Ascending aorta (tissue), 2 donors: ENCODE results near the gene OR10D3. TPM values are rescaled to one million over a fixed set of nuclear protein-coding genes. Genes with fewer than 3 reads are reported as not detected.

Source experiments
- DNase-seq, 2 donors: peaks; one replicate each; pipeline ENCODE4 v3.0.0-alpha.2; 2019; ENCODE audit warnings: low spot score in 2 of 2
- H3K27ac ChIP-seq, 2 donors: fragments of 200-600 bp; sonication (generic); one replicate each; pipeline ENCODE4 v1.5.1; 2016 to 2017; ENCODE audit warnings: mild to moderate bottlenecking in 1 of 2
- H3K27me3 ChIP-seq: fragments of 200-600 bp; sonication (generic); one replicate; pipeline ENCODE4 v1.5.1; 2017
- H3K36me3 ChIP-seq, 2 donors: fragments of 200-600 bp; sonication (generic); one replicate each; pipeline ENCODE4 v1.5.1; 2016
- H3K4me1 ChIP-seq, 2 donors: fragments of 200-600 bp; sonication (generic); one replicate each; pipeline ENCODE4 v1.5.1; 2016 to 2017; ENCODE audit warnings: mild to moderate bottlenecking in 1 of 2
- H3K4me3 ChIP-seq, 2 donors: fragments of 200-600 bp; sonication (generic); one replicate each; pipeline ENCODE4 v1.5.1; 2016 to 2017; ENCODE audit warnings: mild to moderate bottlenecking in 1 of 2
- H3K9me3 ChIP-seq, 2 donors: fragments of 200-600 bp; sonication (generic); one replicate each; pipeline ENCODE4 v1.5.1; 2016
- intact Hi-C: fragments of 100-400 bp; cut with DNase I; formaldehyde crosslinking; loops from one replicate; pipeline ENCODE4 v1.15.1; 2023
- total RNA-seq: library from RNA; depleted of rRNA; stranded (reverse); fragments of >200 nt; gene quantifications from one replicate; pipeline ENCODE4 v1.1.0, GENCODE V29; 2016
- TF ChIP-seq, protein P1 (sequence below), 3 experiments: fragments of 200-600 bp in 2 of 3; fragments of 450-650 bp in 1 of 3; sonication (generic) in 2 of 3; IDR thresholded peaks; one replicate each; pipeline ENCODE4 v1.5.1; 2016 to 2019; ENCODE audit warnings: antibody characterized with exemption in 3 of 3, mild to moderate bottlenecking in 1 of 3, moderate library complexity in 1 of 3

Gene OR10D3, protein sequence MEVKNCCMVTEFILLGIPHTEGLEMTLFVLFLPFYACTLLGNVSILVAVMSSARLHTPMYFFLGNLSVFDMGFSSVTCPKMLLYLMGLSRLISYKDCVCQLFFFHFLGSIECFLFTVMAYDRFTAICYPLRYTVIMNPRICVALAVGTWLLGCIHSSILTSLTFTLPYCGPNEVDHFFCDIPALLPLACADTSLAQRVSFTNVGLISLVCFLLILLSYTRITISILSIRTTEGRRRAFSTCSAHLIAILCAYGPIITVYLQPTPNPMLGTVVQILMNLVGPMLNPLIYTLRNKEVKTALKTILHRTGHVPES
- not detected for total RNA-seq

DNA sequence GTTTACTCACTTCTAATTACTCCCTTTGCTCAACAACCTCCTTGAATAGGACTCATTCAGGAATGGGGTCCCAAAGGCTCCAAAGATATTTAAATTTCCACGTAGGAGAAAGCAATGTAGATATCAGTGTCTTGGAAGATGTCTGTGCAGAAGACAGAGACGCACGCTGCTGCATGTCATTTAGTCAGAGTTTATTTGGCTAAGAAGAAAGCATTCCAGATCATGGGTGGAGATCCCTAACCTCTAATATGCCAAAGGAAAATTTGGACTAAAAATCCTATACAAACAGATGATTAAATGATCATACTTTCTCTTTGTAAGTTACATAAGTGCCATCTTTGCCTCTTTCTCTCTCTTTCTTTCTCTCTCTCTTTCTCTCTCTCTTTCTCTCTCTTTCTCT lies at the start of gene OR10D3:
TSS of gene OR10D3 (plus strand) at position 278 of the 400 bp plus-strand sequence. CDS start 1,925 bp downstream, outside the sequence.
- TF ChIP-seq, protein P1, sequence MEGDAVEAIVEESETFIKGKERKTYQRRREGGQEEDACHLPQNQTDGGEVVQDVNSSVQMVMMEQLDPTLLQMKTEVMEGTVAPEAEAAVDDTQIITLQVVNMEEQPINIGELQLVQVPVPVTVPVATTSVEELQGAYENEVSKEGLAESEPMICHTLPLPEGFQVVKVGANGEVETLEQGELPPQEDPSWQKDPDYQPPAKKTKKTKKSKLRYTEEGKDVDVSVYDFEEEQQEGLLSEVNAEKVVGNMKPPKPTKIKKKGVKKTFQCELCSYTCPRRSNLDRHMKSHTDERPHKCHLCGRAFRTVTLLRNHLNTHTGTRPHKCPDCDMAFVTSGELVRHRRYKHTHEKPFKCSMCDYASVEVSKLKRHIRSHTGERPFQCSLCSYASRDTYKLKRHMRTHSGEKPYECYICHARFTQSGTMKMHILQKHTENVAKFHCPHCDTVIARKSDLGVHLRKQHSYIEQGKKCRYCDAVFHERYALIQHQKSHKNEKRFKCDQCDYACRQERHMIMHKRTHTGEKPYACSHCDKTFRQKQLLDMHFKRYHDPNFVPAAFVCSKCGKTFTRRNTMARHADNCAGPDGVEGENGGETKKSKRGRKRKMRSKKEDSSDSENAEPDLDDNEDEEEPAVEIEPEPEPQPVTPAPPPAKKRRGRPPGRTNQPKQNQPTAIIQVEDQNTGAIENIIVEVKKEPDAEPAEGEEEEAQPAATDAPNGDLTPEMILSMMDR (IDR thresholded peaks at IDR 0.05), result no peak
- Histone ChIP-seq H3K27ac (peak within 1 kb of the TSS; percentile 5 to 44), H3K27me3 (no peaks in the 10 kb centered on the region), H3K4me3 (no peak within 1 kb of the TSS), H3K4me1 (no peaks in the 10 kb centered on the region), H3K9me3 (no peaks in the 10 kb centered on the region), H3K36me3 (no peaks in the 10 kb centered on the region)
- intact Hi-C loops, result no loop called here
- no peak for DNase-seq

GRCh38 chr11:124143034-124143433 lies 40.1 kb upstream of the OR10D3 start:
- TF ChIP-seq, protein P1 (IDR thresholded peaks at IDR 0.05), result no peak
- DNase-seq, result no peak
- intact Hi-C loops, result no loop called here
- Histone ChIP-seq H3K4me3 (no peak overlapping the region), H3K27ac (no peak overlapping the region), H3K9me3 (no peaks in the 10 kb centered on the region), H3K4me1 (no peaks in the 10 kb centered on the region), H3K27me3 (no peaks in the 10 kb centered on the region), H3K36me3 (peaks cover 36 to 54% of the 10 kb centered on the region in 2 donors)

- no peak overlapping the region for H3K27ac ChIP-seq
- no peaks in the 10 kb centered on the region for H3K27me3 ChIP-seq
- TF ChIP-seq, protein P1 (IDR thresholded peaks at IDR 0.05), result no peak
- H3K36me3 ChIP-seq, result peaks cover 15 to 26% of the 10 kb centered on the region in 2 donors
- no peak overlapping the region for H3K4me3 ChIP-seq
- intact Hi-C loops, result no loop called here
- DNase-seq, result no peak
- H3K9me3 ChIP-seq, result no peaks in the 10 kb centered on the region
- no peaks in the 10 kb centered on the region for H3K4me1 ChIP-seq
Observed at GRCh38 chr11:124147951-124148350, 35.2 kb upstream of the OR10D3 start.

- Histone ChIP-seq H3K36me3 (peaks cover 3 to 12% of the 10 kb centered on the region in 2 donors), H3K27me3 (no peaks in the 10 kb centered on the region), H3K27ac (no peak overlapping the region), H3K4me3 (no peak overlapping the region), H3K9me3 (no peaks in the 10 kb centered on the region), H3K4me1 (no peaks in the 10 kb centered on the region)
- DNase-seq, result no peak
- TF ChIP-seq, protein P1 (IDR thresholded peaks at IDR 0.05), result no peak
- intact Hi-C loops, result no loop called here
Observed at GRCh38 chr11:124150684-124151083, 32.5 kb upstream of the OR10D3 start.

GRCh38 chr11:124152770-124153407 lies 30.3 kb upstream of the OR10D3 start:
- TF ChIP-seq, protein P1 (IDR thresholded peaks at IDR 0.05), result no peak
- H3K9me3 ChIP-seq, result no peaks in the 10 kb centered on the region
- no peak overlapping the region for H3K4me3 ChIP-seq
- DNase-seq, result no peak
- H3K27me3 ChIP-seq, result no peaks in the 10 kb centered on the region
- intact Hi-C loops, result no loop called here
- H3K27ac ChIP-seq, result no peak overlapping the region
- no peaks in the 10 kb centered on the region for H3K4me1 ChIP-seq
- peaks cover 0 to under 1% of the 10 kb centered on the region in 2 donors for H3K36me3 ChIP-seq
